K562 (cell line): ENCODE data around the gene IL23A. TPM values are rescaled to one million over a fixed set of nuclear protein-coding genes. Genes with fewer than 3 reads are reported as not detected.
A peak's percentile ranks its signal among the peaks of the same experiment; 100 is the strongest.

Source experiments
- BMI1 ChIP-seq: fragments of 150-350 bp; IDR thresholded peaks from 2 replicates; pipeline ENCODE4 v1.6.1; 2014; ENCODE audit warnings: low read length
- BRD4 ChIP-seq: fragments of 200-600 bp; sonication (generic); IDR thresholded peaks from 2 replicates; pipeline ENCODE4 v1.6.1; 2017; ENCODE audit warnings: inconsistent platforms
- CHAMP1 ChIP-seq: fragments of 450-650 bp; IDR thresholded peaks from 2 replicates; pipeline ENCODE4 v1.6.1; 2016; ENCODE audit warnings: mild to moderate bottlenecking
- FOS ChIP-seq: IDR thresholded peaks from 3 replicates; pipeline ENCODE4 v1.6.1; 2011; ENCODE audit not compliant: insufficient read length; ENCODE audit errors: extremely low read depth
- GTF2F1 ChIP-seq: IDR thresholded peaks from 2 replicates; pipeline ENCODE4 v1.6.1; 2011; ENCODE audit warnings: low read depth, low read length, improper control_type of control experiment
- HDAC2 ChIP-seq: fragments of 450-650 bp; IDR thresholded peaks from 2 replicates; pipeline ENCODE4 v1.6.1; 2016; ENCODE audit warnings: mild to moderate bottlenecking
- HDAC3 ChIP-seq: fragments of 450-650 bp; IDR thresholded peaks from 2 replicates; pipeline ENCODE4 v1.6.1; 2018; ENCODE audit warnings: borderline replicate concordance, mild to moderate bottlenecking, moderate library complexity; ENCODE audit not compliant: partially characterized antibody
- MLLT1 ChIP-seq, 2 experiments: fragments of 450-650 bp; IDR thresholded peaks; 2 replicates each; pipeline ENCODE4 v1.6.1; 2016
- MYNN ChIP-seq, 2 experiments: sonication (generic); formaldehyde crosslinking in 1 of 2; IDR thresholded peaks; 2 replicates each; pipeline versions ENCODE4 v1.5.0 to v1.6.1; 2016 to 2020; ENCODE audit warnings: antibody characterized with exemption in 1 of 2, missing genetic modification reagents in 1 of 2
- PHB ChIP-seq: fragments of 250-450 bp; sonication (Bioruptor Pico); IDR thresholded peaks from 2 replicates; pipeline ENCODE4 v1.5.0; 2021
- POLR2A ChIP-seq: fragments of 450-650 bp; conservative IDR thresholded peaks from 2 replicates; pipeline ENCODE4 v1.6.1; 2016
- PTBP1 ChIP-seq: fragments of 200-400 bp; formaldehyde crosslinking; IDR thresholded peaks from 2 replicates; pipeline ENCODE4 v1.6.1; 2017; ENCODE audit warnings: low read depth, low read length
- STAT5B ChIP-seq: fragments of 250-450 bp; sonication (Bioruptor Pico); IDR thresholded peaks from 2 replicates; pipeline ENCODE4 v1.8.0; 2021; ENCODE audit warnings: mild to moderate bottlenecking, inconsistent platforms
- THRA ChIP-seq: fragments of 450-650 bp; IDR thresholded peaks from 2 replicates; pipeline ENCODE4 v1.6.1; 2017; ENCODE audit warnings: mild to moderate bottlenecking, moderate library complexity
- TRIM28 ChIP-seq: fragments of 450-650 bp; IDR thresholded peaks from 2 replicates; pipeline ENCODE4 v1.6.1; 2017
- ZBTB49 ChIP-seq: sonication (generic); formaldehyde crosslinking; IDR thresholded peaks from 2 replicates; pipeline ENCODE4 v1.8.0; 2022; ENCODE audit warnings: missing genetic modification reagents, mild to moderate bottlenecking, borderline replicate concordance
- ZNF134 ChIP-seq: fragments of 250-450 bp; sonication (Bioruptor Pico); conservative IDR thresholded peaks from 2 replicates; pipeline ENCODE4 v1.4.0; 2020
- ZNF274 ChIP-seq: IDR thresholded peaks from 2 replicates; pipeline ENCODE4 v1.6.1; 2011; ENCODE audit warnings: low read depth, mild to moderate bottlenecking, low read length, moderate library complexity, borderline replicate concordance
- ZNF445 ChIP-seq: fragments of 250-450 bp; sonication (Bioruptor Pico); IDR thresholded peaks from 2 replicates; pipeline ENCODE4 v1.4.0; 2020; ENCODE audit warnings: low read depth, mild to moderate bottlenecking, moderate library complexity
- polyA plus RNA-seq, 8 experiments: library from polyadenylated mRNA; depleted of rRNA in 4 of 8; stranded (reverse) in 5 of 8; unstranded in 3 of 8; fragments of >200 nt; fragmentation: Nextera tagmentation in 2 of 8; fragmentation: Illumina TruSeq in 1 of 8; extraction: Ambion mirVana in 2 of 8; extraction: Trizol in 1 of 8; gene quantifications; 2 replicates each; pipeline versions ENCODE4 v1.2.1 to v1.2.3, GENCODE V29; 2011 to 2014; ENCODE audit warnings: inconsistent platforms in 1 of 8, missing spikeins in 1 of 8
- total RNA-seq, 7 experiments: library from RNA; depleted of rRNA in 6 of 7; stranded (reverse); fragments of >200 nt in 6 of 7; fragmentation: Illumina TruSeq in 2 of 7; extraction: Trizol in 2 of 7; gene quantifications; 2 replicates each; pipeline versions ENCODE4 v1.2.1 to v1.2.3, GENCODE V29; 2011 to 2021; ENCODE audit warnings: low replicate concordance in 1 of 7

IL23A gene
- total and polyA plus RNA-seq, 9 of the 15 experiments (the other 6 are each of a cell fraction or from before 2014, with no cell fraction given): 4.4 to 37.2 (median 9.6) TPM

DNA sequence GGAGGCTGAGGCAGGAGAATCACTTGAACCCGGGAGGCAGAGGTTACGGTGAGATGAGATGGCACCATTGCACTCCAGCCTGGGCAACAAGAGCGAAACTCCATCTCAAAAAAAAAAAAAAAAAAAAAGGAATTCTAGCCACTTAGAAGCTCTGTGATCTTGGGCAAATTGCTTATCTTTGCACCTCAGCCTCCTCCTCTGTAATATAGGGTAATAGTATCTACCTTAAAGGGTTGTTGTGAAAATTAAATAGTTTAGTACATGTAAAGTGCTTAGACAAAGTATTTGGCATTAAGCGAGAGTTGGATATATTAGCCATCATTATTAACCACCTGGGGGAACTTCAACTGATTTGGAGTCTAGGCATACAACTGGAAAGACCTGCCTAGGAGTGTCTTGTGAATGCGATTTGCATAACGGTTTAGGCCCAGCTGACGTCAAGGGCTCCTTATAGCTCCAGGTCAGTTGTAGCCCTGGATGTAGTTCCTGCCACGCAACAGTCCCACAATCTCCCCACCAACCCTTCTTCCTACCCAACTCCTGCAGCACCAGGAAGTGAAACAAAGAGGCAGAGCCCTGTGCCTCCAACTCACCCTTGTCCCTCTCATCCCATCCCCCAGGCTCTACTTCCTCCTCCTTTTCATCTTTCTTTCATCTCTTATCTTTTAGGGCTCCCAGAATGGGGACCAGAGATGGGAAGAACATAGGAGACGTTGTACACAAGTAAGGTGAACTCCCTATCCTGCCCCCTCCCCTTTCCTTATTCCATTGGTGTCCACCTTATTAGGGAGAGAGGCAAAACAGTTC, 2.1 kb upstream of the IL23A start (continued):
- TF ChIP-seq MLLT1 (IDR thresholded peaks at IDR 0.05) (peak; percentile 64 to 76; a peak in 3 of 4 replicates), BMI1 (no peak), ZNF274 (no peak), ZNF134 (CRISPR knock-in tag) (peak; percentile 77), ZNF445 (CRISPR knock-in tag) (no peak), HDAC3 (peak; percentile 66), STAT5B (no peak), BRD4 (peak; percentile 91; the same call in 1 of the 2 replicates), MYNN (IDR thresholded peaks at IDR 0.05) (0 out of 2 replicates have a peak, but pooled peaks have one; percentile 13), MYNN (CRISPR knock-in tag; IDR thresholded peaks at IDR 0.05) (no peak), HDAC2 (peak; percentile 67), ZBTB49 (CRISPR knock-in tag) (no peak), THRA (no peak), FOS (no peak), GTF2F1 (0 out of 2 replicates have a peak, but pooled peaks have one; percentile 35), TRIM28 (no peak), POLR2A (peak; percentile 78), PHB (CRISPR knock-in tag) (no peak), CHAMP1 (no peak), PTBP1 (no peak)
